Activated CD8-positive, alpha-beta memory T cell treated with anti-CD3 and anti-CD28 coated beads for 1 hour (primary cell): ENCODE results near the gene ZNF343.
"Not testable (repeated sequence)": the region's sequence is repeated elsewhere in the genome, so short reads cannot be mapped to it uniquely, and the experiment has no call there.

Source experiments
- DNase-seq, 2 donors: peaks; one replicate each; pipeline ENCODE4 v3.0.0-alpha.2; 2020; ENCODE audit warnings: low read depth in 1 of 2; ENCODE audit errors: extremely low read depth in 1 of 2

Gene ZNF343

GRCh38 chr20:2521369-2522305, 12.9 kb upstream of the ZNF343 start:
- peak in 1 of 2 donors; percentile 36 for DNase-seq

GRCh38 chr20:2520617-2521016, 11.9 kb upstream of the ZNF343 start:
- DNase-seq, result no peak

DNA sequence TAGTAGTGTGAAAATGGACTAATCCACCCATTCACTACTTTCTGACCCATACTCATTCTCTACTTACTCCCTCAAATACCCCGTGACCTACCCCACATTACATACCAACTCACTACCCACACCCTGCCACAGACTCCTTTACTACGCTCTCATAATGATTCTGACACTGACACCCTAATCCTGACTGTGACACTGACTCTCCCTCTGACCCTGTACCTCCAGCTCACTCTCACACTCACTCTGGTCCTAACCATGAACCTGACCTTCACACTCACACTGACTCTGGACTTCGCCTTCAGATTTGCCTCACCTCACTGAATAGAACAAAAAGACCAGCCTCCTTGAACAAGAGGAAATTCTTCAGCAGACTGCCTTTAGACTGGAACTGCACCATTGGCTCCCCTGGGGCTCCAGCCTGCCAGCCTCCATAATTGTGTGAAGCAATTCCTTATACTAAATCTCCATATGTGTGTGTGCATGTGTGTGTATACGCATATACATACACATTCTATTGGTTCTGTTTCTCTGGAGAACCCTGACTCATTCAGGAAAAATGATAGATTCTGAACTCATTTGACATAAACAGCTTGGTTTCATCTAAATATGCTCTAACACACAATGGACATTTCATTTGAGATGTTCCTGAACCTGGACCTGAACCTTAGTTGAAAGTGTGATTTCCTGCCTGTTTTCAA, 10.5 kb upstream of the ZNF343 start:
- DNase-seq, result no peak

DNA sequence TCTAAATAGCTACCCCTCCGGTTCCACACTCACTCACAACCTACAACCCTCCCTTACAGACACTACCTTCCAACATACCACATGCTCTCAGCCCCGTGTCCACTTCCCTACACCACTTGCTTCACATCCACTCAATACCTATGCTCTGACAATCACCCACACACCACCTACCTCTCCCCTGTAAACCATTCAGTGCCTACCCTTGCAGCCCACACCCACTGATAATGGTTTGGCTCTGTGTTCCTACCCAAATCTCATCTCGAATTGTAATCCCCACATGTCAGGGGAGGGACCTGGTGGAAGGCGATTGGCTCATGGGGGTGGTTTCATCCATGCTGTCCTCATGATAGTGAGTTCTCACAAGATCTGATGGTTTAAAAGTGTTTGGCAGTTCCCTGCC, 9.8 kb upstream of the ZNF343 start:
- no peak for DNase-seq

DNA sequence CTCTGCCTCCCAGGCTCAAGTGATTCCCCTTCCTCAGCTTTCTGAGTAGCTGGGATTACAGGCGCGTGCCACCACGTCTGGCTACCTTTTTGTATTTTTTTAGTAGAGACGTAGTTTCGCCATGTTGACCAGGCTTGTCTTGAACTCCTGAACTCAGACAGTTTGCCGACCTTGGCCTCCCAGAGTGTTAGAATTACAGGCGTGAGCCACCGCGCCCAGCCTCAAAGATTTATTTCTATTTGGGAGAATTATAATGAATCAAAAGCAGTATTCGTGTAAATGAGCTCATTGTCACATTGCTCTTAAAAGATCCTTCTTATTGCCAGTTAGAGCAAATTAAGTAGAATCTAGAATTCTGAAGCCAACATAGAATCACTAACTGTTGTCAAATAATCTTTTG, 9.4 kb upstream of the ZNF343 start:
- no peak for DNase-seq

GRCh38 chr20:2516399-2516798, 7.7 kb upstream of the ZNF343 start:
- no peak for DNase-seq

GRCh38 chr20:2515203-2515602, 6.5 kb upstream of the ZNF343 start:
- no peak for DNase-seq

DNA sequence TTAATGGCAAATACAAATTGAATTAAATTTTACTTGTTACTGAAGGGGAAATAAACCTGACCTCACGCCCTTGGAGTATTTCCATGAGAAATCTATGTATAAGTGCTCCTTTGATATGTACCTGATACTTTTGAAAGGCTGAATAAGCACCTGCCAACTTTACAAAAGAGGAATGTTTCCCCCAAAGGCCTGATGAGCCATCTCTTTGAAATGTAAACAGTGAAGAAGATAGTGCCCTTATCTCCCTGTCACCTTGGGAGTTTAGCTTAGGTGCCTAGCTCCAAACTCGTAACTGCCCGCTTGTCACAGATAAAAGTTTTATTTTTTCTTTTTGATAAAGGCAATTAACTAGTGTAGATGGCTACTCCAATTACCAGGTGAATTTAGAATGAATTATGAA, 1.1 kb upstream of the ZNF343 start:
- no peak for DNase-seq

GRCh38 chr20:2509468-2509781, 710 bp upstream of the ZNF343 start:
- no peak for DNase-seq

- no peak for DNase-seq
These were observed 662 bp downstream of the ZNF343 start for GRCh38 chr20:2507875-2508630.

- DNase-seq, result no peak
These were observed 1.3 kb downstream of the ZNF343 start for GRCh38 chr20:2507464-2507863.

GRCh38 chr20:2506426-2506825, 2.3 kb downstream of the ZNF343 start:
- DNase-seq, result not testable (repeated sequence)

DNA sequence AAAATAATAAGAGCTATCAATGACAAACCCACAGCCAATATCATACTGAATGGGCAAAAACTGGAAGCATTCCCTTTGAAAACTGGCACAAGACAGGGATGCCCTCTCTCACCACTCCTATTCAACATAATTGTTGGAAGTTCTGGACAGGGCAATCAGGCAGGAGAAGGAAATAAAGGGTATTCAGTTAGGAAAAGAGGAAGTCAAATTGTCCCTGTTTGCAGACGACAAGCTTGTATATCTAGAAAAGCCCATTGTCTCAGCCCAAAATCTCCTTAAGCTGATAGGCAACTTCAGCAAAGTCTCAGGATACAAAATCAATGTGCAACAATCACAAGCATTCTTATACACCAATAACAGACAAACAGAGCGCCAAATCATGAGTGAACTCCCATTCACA, 3.9 kb downstream of the ZNF343 start:
- DNase-seq, result not testable (repeated sequence)

DNA sequence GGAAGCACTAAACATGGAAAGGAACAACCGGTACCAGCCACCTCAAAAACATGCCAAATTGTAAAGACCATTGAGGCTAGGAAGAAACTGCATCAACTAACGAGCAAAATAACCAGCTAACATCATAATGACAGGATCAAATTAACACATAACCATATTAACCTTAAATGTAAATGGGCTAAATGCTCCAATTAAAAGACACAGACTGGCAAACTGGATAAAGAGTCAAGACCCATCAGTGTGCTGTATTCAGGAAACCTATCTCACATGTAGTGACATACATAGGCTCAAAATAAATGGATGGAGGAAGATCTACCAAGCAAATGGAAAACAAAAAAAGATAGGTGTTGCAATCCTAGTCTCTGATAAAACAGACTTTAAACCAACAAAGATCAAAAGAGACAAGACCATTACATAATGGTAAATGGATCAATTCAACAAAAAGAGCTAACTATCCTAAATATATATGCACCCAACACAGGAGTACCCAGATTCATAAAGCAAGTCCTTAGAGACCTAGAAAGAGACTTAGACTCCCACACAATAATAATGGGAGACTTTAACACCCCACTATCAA, 5.8 kb downstream of the ZNF343 start:
- not testable (repeated sequence) for DNase-seq

- DNase-seq, result no peak
These were observed 23.1 kb downstream of the ZNF343 start for GRCh38 chr20:2485661-2486060.

- no peak for DNase-seq
These were observed 23.6 kb downstream of the ZNF343 start for GRCh38 chr20:2485080-2485479.

GRCh38 chr20:2483504-2483903, 25.2 kb downstream of the ZNF343 start:
- no peak for DNase-seq

DNA sequence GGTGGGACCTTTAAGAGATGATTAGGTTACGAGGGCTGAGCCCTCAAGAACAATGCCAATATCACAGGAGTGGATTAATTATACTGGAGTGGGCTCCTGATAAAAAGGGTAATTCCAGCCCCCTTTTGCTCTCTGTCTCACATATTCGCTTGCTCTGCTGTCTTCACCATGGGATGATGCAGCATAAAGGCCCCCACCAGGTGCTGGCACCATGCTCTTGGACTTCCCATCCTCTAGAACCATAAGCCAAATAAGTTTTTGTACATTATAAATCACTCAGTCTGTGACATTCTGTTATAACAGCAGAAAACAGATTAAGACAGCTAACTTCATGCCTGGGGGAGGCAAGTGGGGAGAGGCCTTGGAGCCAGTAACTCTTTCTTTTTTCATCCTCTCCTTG, 28.3 kb downstream of the ZNF343 start:
- DNase-seq, result no peak

DNA sequence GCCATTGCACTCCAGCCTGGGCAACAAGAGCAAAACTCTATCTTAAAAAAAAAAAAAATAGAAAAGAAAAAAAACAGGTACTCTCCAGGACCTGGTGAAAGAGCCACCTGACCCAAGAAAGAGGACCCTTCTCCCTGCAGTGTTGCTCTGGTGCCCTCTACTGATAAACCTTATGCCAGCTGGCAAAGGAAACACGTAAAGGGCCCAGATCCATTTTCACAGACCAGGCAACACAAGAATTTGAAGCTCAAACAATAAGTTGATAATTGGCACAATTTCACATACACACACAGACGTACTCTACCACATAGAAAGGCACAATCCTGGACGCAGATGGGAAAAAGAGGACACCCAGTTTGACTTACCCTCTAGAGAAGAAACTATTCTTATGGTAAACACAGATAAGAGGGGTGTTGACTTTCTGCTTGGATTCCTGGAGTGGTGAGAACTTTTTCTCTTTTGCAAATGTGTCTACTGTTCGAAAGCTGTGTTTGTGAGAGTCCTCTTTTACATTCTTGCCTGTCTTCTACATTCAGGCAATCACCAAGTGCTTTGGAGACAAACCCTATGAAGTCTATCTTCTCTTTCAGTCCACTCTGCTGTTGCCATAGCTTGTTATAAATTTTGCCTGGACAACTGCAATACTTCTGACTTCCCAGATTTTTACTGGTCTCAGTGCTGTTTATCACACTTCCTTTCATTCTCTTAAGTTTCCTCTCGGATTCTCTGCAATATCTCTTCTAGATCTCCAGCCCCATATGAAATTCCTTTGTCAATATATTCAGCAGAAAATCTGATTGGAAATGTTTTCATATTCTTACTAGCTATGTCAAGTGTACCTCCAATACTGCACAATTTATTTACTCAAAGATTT, 31.7 kb downstream of the ZNF343 start:
- no peak for DNase-seq
